ENCODE measurements around the gene PIK3R2. TPM values are rescaled to one million over a fixed set of nuclear protein-coding genes. Genes with fewer than 3 reads are reported as not detected.

The PIK3R2 gene
- total and polyA plus RNA-seq, 10 donors: 4.2 to 22.7 (median 13.9) TPM

DNA sequence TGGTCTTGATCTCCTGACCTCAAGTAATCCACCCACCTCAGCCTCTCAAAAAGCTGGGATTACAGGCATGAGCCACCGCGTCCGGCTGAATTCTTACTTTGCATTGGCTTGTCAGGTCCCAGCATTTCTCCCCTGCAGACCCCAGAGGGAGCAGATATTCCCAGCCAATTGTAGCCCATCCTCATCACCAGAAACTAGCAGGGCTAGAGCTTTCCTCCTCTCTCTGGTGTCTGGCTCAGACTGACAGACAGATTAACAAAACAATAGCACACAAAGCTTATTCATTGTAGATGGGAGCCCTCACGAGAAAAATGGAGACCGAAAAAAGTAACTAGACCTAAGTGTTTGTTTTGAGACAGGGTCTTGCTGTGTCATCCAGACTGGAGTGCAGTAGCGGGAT is 32.6 kb downstream of the PIK3R2 start:
- H3K36me3 ChIP-seq: no peaks in the 10 kb centered on the region
- 79 to 87% (median 81%) methylated on average over 6 of the region's 6 CpGs for WGBS, 5 donors
- no peak for DNase-seq
- no peaks in the 10 kb centered on the region for H3K9me3 ChIP-seq
- TF ChIP-seq POLR2A (IDR thresholded peaks at IDR 0.05): no peak
- TF ChIP-seq, protein P1, sequence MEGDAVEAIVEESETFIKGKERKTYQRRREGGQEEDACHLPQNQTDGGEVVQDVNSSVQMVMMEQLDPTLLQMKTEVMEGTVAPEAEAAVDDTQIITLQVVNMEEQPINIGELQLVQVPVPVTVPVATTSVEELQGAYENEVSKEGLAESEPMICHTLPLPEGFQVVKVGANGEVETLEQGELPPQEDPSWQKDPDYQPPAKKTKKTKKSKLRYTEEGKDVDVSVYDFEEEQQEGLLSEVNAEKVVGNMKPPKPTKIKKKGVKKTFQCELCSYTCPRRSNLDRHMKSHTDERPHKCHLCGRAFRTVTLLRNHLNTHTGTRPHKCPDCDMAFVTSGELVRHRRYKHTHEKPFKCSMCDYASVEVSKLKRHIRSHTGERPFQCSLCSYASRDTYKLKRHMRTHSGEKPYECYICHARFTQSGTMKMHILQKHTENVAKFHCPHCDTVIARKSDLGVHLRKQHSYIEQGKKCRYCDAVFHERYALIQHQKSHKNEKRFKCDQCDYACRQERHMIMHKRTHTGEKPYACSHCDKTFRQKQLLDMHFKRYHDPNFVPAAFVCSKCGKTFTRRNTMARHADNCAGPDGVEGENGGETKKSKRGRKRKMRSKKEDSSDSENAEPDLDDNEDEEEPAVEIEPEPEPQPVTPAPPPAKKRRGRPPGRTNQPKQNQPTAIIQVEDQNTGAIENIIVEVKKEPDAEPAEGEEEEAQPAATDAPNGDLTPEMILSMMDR (IDR thresholded peaks at IDR 0.05 in 8 of 11, conservative IDR thresholded peaks at IDR 0.05 in 3 of 11): no peak
- TF ChIP-seq POLR2AphosphoS5 (IDR thresholded peaks at IDR 0.05): no peak
- no peaks in the 10 kb centered on the region for H3K27me3 ChIP-seq (replicated peaks in 1 of 7)
- H3K4me3 ChIP-seq: no peak overlapping the region
- H3K27ac ChIP-seq: no peak overlapping the region
- intact Hi-C loops (cut with DNase I; ENCODE audit: low total_unique reads): no loop called here
- peaks cover 0 to 26% (median 13%) of the 10 kb centered on the region in 6 donors for H3K4me1 ChIP-seq

DNA sequence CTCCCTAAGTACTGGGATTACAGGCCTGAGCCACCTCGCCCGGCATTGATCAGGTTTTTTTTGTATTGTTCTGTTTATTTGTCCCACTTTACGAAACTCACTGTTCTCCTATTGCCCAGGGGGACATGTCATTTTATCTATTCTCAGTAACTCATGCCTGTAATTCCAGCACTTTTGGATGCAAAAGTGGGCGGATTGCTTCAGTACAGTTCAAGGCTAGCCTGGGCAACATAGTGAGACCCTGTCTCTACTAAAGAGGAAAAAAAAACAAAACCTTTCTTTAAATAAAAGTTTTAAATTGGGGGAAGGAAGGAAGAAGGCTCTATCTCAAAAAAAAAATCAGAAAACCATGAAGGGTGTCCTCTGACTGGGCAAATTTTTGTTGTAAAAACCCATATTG is 37.3 kb downstream of the PIK3R2 start:
- H3K36me3 ChIP-seq: peaks cover 0 to 4% (median 0%) of the 10 kb centered on the region in 6 donors
- TF ChIP-seq POLR2A (IDR thresholded peaks at IDR 0.05): no peak
- TF ChIP-seq POLR2AphosphoS5 (IDR thresholded peaks at IDR 0.05): no peak
- TF ChIP-seq, protein P1 (IDR thresholded peaks at IDR 0.05 in 8 of 11, conservative IDR thresholded peaks at IDR 0.05 in 3 of 11): no peak
- H3K9me3 ChIP-seq: no peaks in the 10 kb centered on the region
- H3K27ac ChIP-seq: no peak overlapping the region
- DNase-seq: no peak
- no peaks in the 10 kb centered on the region for H3K27me3 ChIP-seq (replicated peaks in 1 of 7)
- 93 to 98% (median 94%) methylated on average over 4 of the region's 4 CpGs for WGBS, 5 donors
- H3K4me1 ChIP-seq: peaks cover 16 to 44% (median 26%) of the 10 kb centered on the region in 6 donors
- intact Hi-C loops (cut with DNase I; ENCODE audit: low total_unique reads): no loop called here
- H3K4me3 ChIP-seq: no peak overlapping the region

DNA sequence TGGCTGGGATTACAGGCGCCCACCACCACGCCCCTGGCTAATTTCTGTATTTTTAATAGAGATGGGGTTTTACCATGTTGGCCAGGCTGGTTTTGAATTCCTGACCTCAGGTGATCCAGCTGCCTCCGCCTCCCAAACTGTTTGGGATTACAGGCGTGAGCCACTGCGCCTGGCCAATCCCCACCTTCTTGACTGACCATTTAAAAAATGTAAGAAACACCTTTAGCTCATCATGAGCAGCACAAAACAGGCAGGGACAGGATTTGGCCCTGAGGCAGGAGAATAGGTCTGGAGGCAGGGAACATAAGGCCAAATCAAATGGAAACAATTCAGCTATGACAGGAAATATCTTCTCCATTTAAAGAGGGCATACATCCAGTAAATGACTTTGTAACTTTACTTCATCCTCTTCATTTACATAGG is 38.7 kb downstream of the PIK3R2 start:
- 56 to 76% (median 66%) methylated on average over 5 of the region's 5 CpGs for WGBS, 5 donors
- intact Hi-C loops (cut with DNase I; ENCODE audit: low total_unique reads): no loop called here
- Histone ChIP-seq H3K27ac (peak overlapping the region; percentile 86 to 98 (median 96)), H3K9me3 (no peaks in the 10 kb centered on the region), H3K36me3 (peaks cover 0 to 18% (median 12%) of the 10 kb centered on the region in 6 donors), H3K4me3 (peak overlapping the region in 5 of 8 donors; percentile 47 to 93 (median 75)), H3K4me1 (peaks cover 16 to 50% (median 26%) of the 10 kb centered on the region in 6 donors), H3K27me3 (replicated peaks in 1 of 7) (no peaks in the 10 kb centered on the region)
- peak; percentile 76 for DNase-seq
- TF ChIP-seq, protein P1 (IDR thresholded peaks at IDR 0.05 in 8 of 11, conservative IDR thresholded peaks at IDR 0.05 in 3 of 11): peak in 1 of 11 experiments; percentile 66
- no peak for TF ChIP-seq POLR2AphosphoS5 (IDR thresholded peaks at IDR 0.05)

DNA sequence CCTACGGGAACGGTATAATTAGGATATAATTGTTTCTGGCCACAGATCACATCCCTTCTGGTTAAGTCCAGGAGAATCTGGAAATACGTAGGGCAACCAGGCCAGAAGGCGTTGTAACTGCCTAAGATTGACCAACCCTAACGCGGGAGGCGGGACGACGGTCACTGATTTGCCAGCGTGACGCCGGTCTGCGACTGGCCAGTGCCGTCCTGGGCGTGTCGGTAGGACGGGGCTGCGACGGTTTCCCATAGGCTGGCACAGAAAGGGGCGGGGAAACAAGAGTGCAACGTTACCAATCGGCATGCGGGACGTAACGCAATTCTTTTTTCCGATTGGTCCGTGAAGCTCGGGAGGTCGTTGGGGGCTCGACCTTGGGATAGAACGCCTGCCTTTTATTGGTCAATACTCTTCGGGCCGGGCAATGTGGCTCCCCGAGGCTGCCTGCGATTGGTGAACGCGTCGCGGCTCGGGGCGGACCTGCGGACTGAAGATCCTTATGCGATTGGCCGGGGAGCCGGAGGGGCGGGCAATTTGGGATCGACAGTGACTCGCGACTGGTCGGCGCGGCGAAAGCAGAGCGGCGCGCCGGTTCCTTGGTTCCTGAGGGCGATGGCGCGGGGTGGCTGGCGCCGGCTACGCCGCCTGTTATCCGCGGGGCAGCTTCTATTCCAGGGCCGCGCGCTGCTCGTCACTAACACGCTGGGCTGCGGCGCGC is 39.9 kb downstream of the PIK3R2 start, which contains the start of gene MPV17L2:
MPV17L2 (plus strand) TSS at position 546 of the 715 bp plus-strand sequence; CDS start at position 610, 64 bp downstream.
- no peaks in the 10 kb centered on the region for H3K27me3 ChIP-seq (replicated peaks in 1 of 7)
- H3K4me1 ChIP-seq: peaks cover 16 to 50% (median 26%) of the 10 kb centered on the region in 6 donors
- H3K4me3 ChIP-seq: peak within 1 kb of the TSS; percentile 60 to 94 (median 80)
- H3K36me3 ChIP-seq: peaks cover 0 to 30% (median 19%) of the 10 kb centered on the region in 6 donors
- intact Hi-C loops (cut with DNase I; ENCODE audit: low total_unique reads): no loop called here
- TF ChIP-seq, protein P1 (IDR thresholded peaks at IDR 0.05 in 8 of 11, conservative IDR thresholded peaks at IDR 0.05 in 3 of 11): peak in 3 of 11 experiments; percentile 4 to 51 (median 25)
- TF ChIP-seq POLR2A (IDR thresholded peaks at IDR 0.05): peak in 2 of 3 donors; percentile 65 to 93
- peak; percentile 94 to 98 (median 97) for TF ChIP-seq POLR2AphosphoS5 (IDR thresholded peaks at IDR 0.05)
- H3K27ac ChIP-seq: peak within 1 kb of the TSS; percentile 86 to 98 (median 96)
- peak; percentile 99 for DNase-seq
- no peaks in the 10 kb centered on the region for H3K9me3 ChIP-seq
- 0% methylated on average over 40 to 74 of the region's 74 CpGs for WGBS, 5 donors
